Activated B cell treated with CpG ODN at 0.5 μM for 24 hours (primary cell): ENCODE results near the gene SLC66A1. TPM values are rescaled to one million over a fixed set of nuclear protein-coding genes. Genes with fewer than 3 reads are reported as not detected.

Experiments
- ATAC-seq: fragments of 200-7000 bp; cut with Tn5 transposase; one replicate; pipeline ENCODE4 v1.10.0; 2021; ENCODE audit warnings: low read depth, mild to moderate bottlenecking, moderate library complexity
- CTCF ChIA-PET: fragments of 350-600 bp; sonication (Branson Sonifier 250); formaldehyde crosslinking; loops from one replicate; lab custom pipeline; 2021; ENCODE audit warnings: antibody characterized with exemption; lab: Charles Lee
- POLR2A ChIA-PET: fragments of 350-600 bp; sonication (Branson Sonifier 250); formaldehyde crosslinking; loops from one replicate; lab custom pipeline; 2021; ENCODE audit warnings: antibody characterized with exemption; lab: Charles Lee
- DNase-seq: peaks from one replicate; pipeline ENCODE4 v3.0.0; 2022
- H3K27ac Mint-ChIP-seq: one replicate; pipeline ENCODE4 v1.8.0; 2020; ENCODE audit warnings: mixed read lengths
- H3K27me3 Mint-ChIP-seq: one replicate; pipeline ENCODE4 v1.8.0; 2021; ENCODE audit warnings: mixed read lengths
- H3K36me3 Mint-ChIP-seq: one replicate; pipeline ENCODE4 v1.8.0; 2021; ENCODE audit warnings: low read depth, mixed read lengths
- H3K4me1 Mint-ChIP-seq: one replicate; pipeline ENCODE4 v1.8.0; 2021; ENCODE audit warnings: mixed read lengths
- H3K4me3 Mint-ChIP-seq: one replicate; pipeline ENCODE4 v1.8.0; 2020; ENCODE audit warnings: mild to moderate bottlenecking, mixed read lengths
- H3K9me3 Mint-ChIP-seq: one replicate; pipeline ENCODE4 v1.8.0; 2020; ENCODE audit warnings: mixed read lengths
- CTCF ChIP-seq: fragments of 200-600 bp; IDR thresholded peaks from one replicate; pipeline ENCODE4 v1.8.0; 2022; ENCODE audit warnings: antibody characterized with exemption, mild to moderate bottlenecking
- intact Hi-C: fragments of 100-400 bp; cut with micrococcal nuclease; formaldehyde crosslinking; loops from one replicate; pipeline ENCODE4 v1.15.1; 2024
- total RNA-seq: library from RNA; stranded (reverse); gene quantifications from 2 replicates; pipeline ENCODE4 v1.2.3, GENCODE V29; 2022

Gene SLC66A1
- total RNA-seq, 1 donor from 2014 or later: 11.9 TPM

GRCh38 chr1:19308509-19308907 lies 3.6 kb upstream of the SLC66A1 start:
- TF ChIP-seq CTCF: no peak
- H3K9me3 Mint-ChIP-seq: no peaks in the 10 kb centered on the region
- peaks cover 21% of the 10 kb centered on the region for H3K4me1 Mint-ChIP-seq
- H3K27ac Mint-ChIP-seq: no peak overlapping the region
- no peaks in the 10 kb centered on the region for H3K27me3 Mint-ChIP-seq
- intact Hi-C loops: no loop called here
- H3K4me3 Mint-ChIP-seq: peak overlapping the region; percentile 17
- ATAC-seq: no peak
- ChIA-PET CTCF (no interaction called here), POLR2A (no interaction called here)
- H3K36me3 Mint-ChIP-seq: peaks cover 52% of the 10 kb centered on the region
- DNase-seq: no peak

- POLR2A ChIA-PET: interaction anchor here (0.6 kb wide), 1 partner anchor 64 kb away, joined by 5 read pairs; no protein-coding TSS in a partner anchor
- H3K9me3 Mint-ChIP-seq: no peaks in the 10 kb centered on the region
- peak overlapping the region; percentile 17 for H3K4me3 Mint-ChIP-seq
- intact Hi-C loops: no loop called here
- ATAC-seq (no peak), DNase-seq (no peak)
- CTCF ChIA-PET: interaction anchor here (0.6 kb wide), 1 partner anchor 12 kb away, joined by 3 read pairs; no protein-coding TSS in a partner anchor
- peaks cover 45% of the 10 kb centered on the region for H3K36me3 Mint-ChIP-seq
- no peaks in the 10 kb centered on the region for H3K27me3 Mint-ChIP-seq
- H3K27ac Mint-ChIP-seq: no peak overlapping the region
- no peak for TF ChIP-seq CTCF
- peaks cover 29% of the 10 kb centered on the region for H3K4me1 Mint-ChIP-seq
Measured at GRCh38 chr1:19309123-19309813, 2.9 kb upstream of the SLC66A1 start.

- no peak for TF ChIP-seq CTCF
- ChIA-PET CTCF (no interaction called here), POLR2A (no interaction called here)
- ATAC-seq (no peak), DNase-seq (no peak)
- no peak overlapping the region for H3K27ac Mint-ChIP-seq
- H3K36me3 Mint-ChIP-seq: peaks cover 37% of the 10 kb centered on the region
- no peaks in the 10 kb centered on the region for H3K27me3 Mint-ChIP-seq
- intact Hi-C loops: loop anchor here (5.0 to 10.0 kb wide), 2 partner anchors 177 to 405 kb away; partner anchors contain the start of genes ALDH4A1 and CAPZB
- peak overlapping the region; percentile 44 for H3K4me3 Mint-ChIP-seq
- peaks cover 37% of the 10 kb centered on the region for H3K4me1 Mint-ChIP-seq
- H3K9me3 Mint-ChIP-seq: no peaks in the 10 kb centered on the region
Measured at GRCh38 chr1:19310061-19310460, 2.1 kb upstream of the SLC66A1 start.

- Mint-ChIP-seq H3K9me3 (no peaks in the 10 kb centered on the region), H3K4me1 (peaks cover 45% of the 10 kb centered on the region), H3K27me3 (no peaks in the 10 kb centered on the region), H3K4me3 (peak overlapping the region; percentile 90), H3K27ac (no peak overlapping the region), H3K36me3 (peaks cover 29% of the 10 kb centered on the region)
- no peak for TF ChIP-seq CTCF
- ATAC-seq: no peak
- no peak for DNase-seq
- ChIA-PET POLR2A (interaction anchor here (0.7 to 2.9 kb wide), 3 partner anchors 60 to 289 kb away, joined by 7 to 12 read pairs (median 8); partner anchors contain the start of genes EMC1 and MRTO4), CTCF (no interaction called here)
- intact Hi-C loops: loop anchor here (5.0 to 10.0 kb wide), 2 partner anchors 176 to 406 kb away; partner anchors contain the start of genes ALDH4A1 and CAPZB
Measured at GRCh38 chr1:19310720-19311502, 1.2 kb upstream of the SLC66A1 start.
